Naive B cell (primary cell): ENCODE results near the gene CISD1. TPM values are rescaled to one million over a fixed set of nuclear protein-coding genes. Genes with fewer than 3 reads are reported as not detected.

ENCODE experiments used
- ATAC-seq, 2 donors: fragments of 150-1000 bp; cut with Tn5 transposase; 2 replicates each; pipeline ENCODE4 v1.10.0; 2021; ENCODE audit warnings: low read depth in 2 of 2, mild to moderate bottlenecking in 2 of 2, moderate library complexity in 2 of 2
- DNase-seq: peaks from one replicate; pipeline ENCODE4 v3.0.0; 2022
- H3K27ac Mint-ChIP-seq, 6 donors: one replicate each; pipeline ENCODE4 v1.8.0; 2020 to 2022; ENCODE audit warnings: mild to moderate bottlenecking in 6 of 6, mixed read lengths in 6 of 6, moderate library complexity in 5 of 6, inconsistent platforms in 2 of 6
- H3K27me3 Mint-ChIP-seq, 3 donors: one replicate each; pipeline ENCODE4 v1.8.0; 2021 to 2022; ENCODE audit warnings: mixed read lengths in 3 of 3, mild to moderate bottlenecking in 1 of 3
- H3K36me3 Mint-ChIP-seq, 2 donors: one replicate each; pipeline ENCODE4 v1.8.0; 2020 to 2022; ENCODE audit warnings: mixed read lengths in 2 of 2, inconsistent platforms in 1 of 2, mild to moderate bottlenecking in 1 of 2
- H3K4me1 Mint-ChIP-seq, 3 donors: one replicate each; pipeline ENCODE4 v1.8.0; 2020 to 2022; ENCODE audit warnings: mixed read lengths in 3 of 3, inconsistent platforms in 1 of 3, mild to moderate bottlenecking in 1 of 3, moderate library complexity in 1 of 3
- H3K4me3 Mint-ChIP-seq, 8 donors: one replicate each; pipeline ENCODE4 v1.8.0; 2020 to 2022; ENCODE audit warnings: mild to moderate bottlenecking in 8 of 8, mixed read lengths in 8 of 8, moderate library complexity in 8 of 8, inconsistent platforms in 2 of 8
- H3K9me3 Mint-ChIP-seq, 7 donors: one replicate each; pipeline ENCODE4 v1.8.0; 2020 to 2022; ENCODE audit warnings: mixed read lengths in 7 of 7, mild to moderate bottlenecking in 5 of 7, inconsistent platforms in 2 of 7, moderate library complexity in 1 of 7
- polyA plus RNA-seq, 6 donors: library from polyadenylated mRNA; unstranded; fragments of 300-500 nt; fragmentation: Illumina TruSeq; gene quantifications; one replicate each; pipeline ENCODE4 v1.2.3, GENCODE V29; 2021; ENCODE audit warnings: low read depth in 6 of 6

CISD1 gene
- polyA plus RNA-seq, 6 donors from 2014 or later: 27.7 to 47.2 (median 33.4) TPM

- Mint-ChIP-seq H3K4me3 (peak within 1 kb of the TSS; percentile 97 to 100 (median 100)), H3K4me1 (peaks cover 20 to 56% (median 24%) of the 10 kb centered on the region in 3 donors), H3K27me3 (no peaks in the 10 kb centered on the region), H3K27ac (peak within 1 kb of the TSS; percentile 99 to 100 (median 100)), H3K9me3 (peaks cover 0 to 1% (median 0%) of the 10 kb centered on the region in 7 donors), H3K36me3 (no peaks in the 10 kb centered on the region)
- ATAC-seq: peak; percentile 60 to 62
- DNase-seq: peak; percentile 97
Measured at GRCh38 chr10:58267713-58268453, 1.1 kb upstream of the CISD1 start, which contains the start of gene IPMK. IPMK (minus strand) TSS chr10:58267894; CDS start chr10:58267611, 283 bp downstream.

DNA sequence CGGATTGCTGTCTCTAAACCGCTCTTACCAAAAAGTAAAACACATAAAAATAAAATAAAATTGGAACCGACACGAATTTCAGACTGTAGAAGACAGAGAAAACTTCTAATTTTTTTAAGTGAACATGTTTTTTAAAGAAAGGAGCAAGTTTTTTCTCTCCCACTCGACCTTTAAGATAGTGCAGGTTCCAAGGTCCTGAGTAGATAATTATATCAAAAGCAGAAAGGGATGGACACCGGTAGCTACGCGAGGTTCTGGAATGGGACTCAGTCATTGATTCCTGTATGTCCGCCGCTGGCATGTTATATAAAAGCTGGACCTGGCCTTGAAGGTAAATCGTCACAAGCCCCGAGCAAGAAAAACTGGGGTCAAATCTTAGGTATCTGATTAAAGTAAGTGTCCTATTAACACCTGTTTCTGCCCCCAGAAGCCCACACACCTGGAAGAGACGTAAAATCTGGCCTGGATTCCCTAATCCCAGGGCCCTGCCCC is 462 bp upstream of the CISD1 start:
- no peak for ATAC-seq
- Mint-ChIP-seq H3K9me3 (peaks cover 0 to 1% (median 0%) of the 10 kb centered on the region in 7 donors), H3K27ac (peak overlapping the region; percentile 98 to 100 (median 98)), H3K27me3 (no peaks in the 10 kb centered on the region), H3K36me3 (no peaks in the 10 kb centered on the region), H3K4me1 (peaks cover 20 to 50% (median 21%) of the 10 kb centered on the region in 3 donors), H3K4me3 (peak overlapping the region; percentile 96 to 100 (median 98))
- no peak for DNase-seq

GRCh38 chr10:58269782-58270290 is 874 bp downstream of the CISD1 start:
- ATAC-seq (no peak), DNase-seq (no peak)
- Mint-ChIP-seq H3K4me1 (peaks cover 14 to 39% (median 20%) of the 10 kb centered on the region in 3 donors), H3K9me3 (peaks cover 0 to 1% (median 0%) of the 10 kb centered on the region in 7 donors), H3K4me3 (peak overlapping the region in 7 of 8 donors; percentile 96 to 100 (median 98)), H3K27ac (peak overlapping the region in 2 of 6 donors; percentile 98 to 99), H3K27me3 (no peaks in the 10 kb centered on the region), H3K36me3 (no peaks in the 10 kb centered on the region)

DNA sequence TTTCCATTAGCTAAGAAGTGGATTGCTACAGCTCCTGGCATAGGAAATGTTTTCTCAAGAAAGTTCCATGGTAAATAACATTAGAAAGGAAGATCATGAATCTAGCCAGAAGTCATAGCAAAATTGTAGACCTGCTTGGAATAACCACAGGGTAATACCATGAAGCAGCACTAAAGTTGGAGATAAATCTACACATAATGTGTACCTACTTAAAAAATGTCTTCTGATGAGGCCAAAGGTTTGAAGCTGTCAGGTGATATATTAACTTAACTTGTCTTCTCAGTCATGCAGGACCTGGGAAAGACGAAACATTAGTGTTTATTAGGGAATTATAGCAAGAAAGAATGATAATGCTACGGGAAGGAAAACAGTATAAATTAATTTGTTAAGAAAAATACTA is 6.3 kb downstream of the CISD1 start:
- H3K4me3 Mint-ChIP-seq: no peak overlapping the region
- peaks cover 0 to 6% (median 3%) of the 10 kb centered on the region in 3 donors for H3K4me1 Mint-ChIP-seq
- H3K27ac Mint-ChIP-seq: no peak overlapping the region
- H3K9me3 Mint-ChIP-seq: no peaks in the 10 kb centered on the region
- H3K27me3 Mint-ChIP-seq: no peaks in the 10 kb centered on the region
- ATAC-seq (no peak), DNase-seq (no peak)
- H3K36me3 Mint-ChIP-seq: peaks cover 0 to 4% of the 10 kb centered on the region in 2 donors

- ATAC-seq: no peak
- H3K4me3 Mint-ChIP-seq: no peak overlapping the region
- no peaks in the 10 kb centered on the region for H3K9me3 Mint-ChIP-seq
- no peak overlapping the region for H3K27ac Mint-ChIP-seq
- peaks cover 0 to 9% of the 10 kb centered on the region in 2 donors for H3K36me3 Mint-ChIP-seq
- no peaks in the 10 kb centered on the region for H3K27me3 Mint-ChIP-seq
- peaks cover 0 to 4% (median 0%) of the 10 kb centered on the region in 3 donors for H3K4me1 Mint-ChIP-seq
- no peak for DNase-seq
Measured at GRCh38 chr10:58275908-58276307, 6.9 kb downstream of the CISD1 start.

DNA sequence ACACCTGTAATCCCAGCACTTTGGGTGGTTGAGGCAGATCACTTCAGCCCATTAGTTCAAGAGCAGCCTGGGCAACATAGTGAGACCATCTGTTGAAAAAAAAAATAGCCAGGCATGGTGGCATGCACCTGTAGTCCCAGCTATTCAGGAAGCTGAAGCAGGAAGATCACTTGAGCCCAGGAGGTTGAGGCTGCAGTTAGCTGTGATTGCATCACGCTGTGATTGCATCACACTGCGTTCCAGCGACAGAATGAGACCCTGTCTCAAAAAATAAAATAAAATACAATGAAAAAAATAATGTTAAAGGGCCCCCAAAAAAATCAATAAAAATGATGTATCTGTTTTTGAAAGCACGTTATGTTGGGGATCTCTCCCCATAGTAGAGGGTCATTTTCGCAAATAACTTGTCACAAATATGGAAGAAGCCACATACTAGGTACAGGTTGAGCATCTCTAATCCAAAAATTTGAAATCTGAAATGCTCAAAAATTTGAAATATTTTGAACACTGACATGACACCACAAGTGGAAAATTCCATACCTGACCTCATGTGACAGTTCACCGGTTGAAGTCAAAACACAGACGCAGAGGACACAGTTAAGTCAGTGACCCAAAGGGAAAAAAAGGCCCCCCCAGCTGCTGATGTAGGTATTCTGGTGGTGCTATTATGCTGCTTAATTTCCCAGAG is 9.5 kb downstream of the CISD1 start:
- peaks cover 0 to 9% of the 10 kb centered on the region in 2 donors for H3K36me3 Mint-ChIP-seq
- DNase-seq: no peak

DNA sequence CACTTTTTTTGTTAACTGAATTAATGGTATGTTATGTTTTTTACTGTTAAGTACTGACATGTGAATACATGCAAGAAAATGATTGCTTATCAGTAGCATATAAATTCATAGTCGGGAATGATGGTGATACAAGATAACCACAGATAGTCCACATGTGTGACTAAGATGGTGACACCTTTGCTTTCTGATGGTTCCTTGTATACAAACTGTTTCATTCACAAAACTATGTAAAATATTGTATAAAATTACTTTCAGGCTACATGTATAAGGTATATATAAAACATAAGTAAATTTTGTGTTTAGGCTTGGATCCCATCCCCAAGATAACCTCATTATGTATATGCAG is 10.0 kb downstream of the CISD1 start:
- Mint-ChIP-seq H3K9me3 (no peaks in the 10 kb centered on the region), H3K4me1 (peaks cover 11 to 17% (median 12%) of the 10 kb centered on the region in 3 donors), H3K27me3 (no peaks in the 10 kb centered on the region), H3K4me3 (no peak overlapping the region), H3K36me3 (peaks cover 0 to 9% of the 10 kb centered on the region in 2 donors), H3K27ac (no peak overlapping the region)
- DNase-seq (no peak), ATAC-seq (no peak)

More for the DNA sequence above, 9.5 kb downstream of the CISD1 start:
- ATAC-seq: no peak
- H3K4me3 Mint-ChIP-seq: no peak overlapping the region
- no peak overlapping the region for H3K27ac Mint-ChIP-seq
- H3K4me1 Mint-ChIP-seq: peaks cover 11 to 17% (median 12%) of the 10 kb centered on the region in 3 donors
- H3K9me3 Mint-ChIP-seq: no peaks in the 10 kb centered on the region
- no peaks in the 10 kb centered on the region for H3K27me3 Mint-ChIP-seq

GRCh38 chr10:58280477-58280876 is 11.5 kb downstream of the CISD1 start:
- H3K27ac Mint-ChIP-seq: peak overlapping the region in 1 of 6 donors; percentile 13
- peaks cover 0 to 9% of the 10 kb centered on the region in 2 donors for H3K36me3 Mint-ChIP-seq
- ATAC-seq: no peak
- H3K4me3 Mint-ChIP-seq: no peak overlapping the region
- no peaks in the 10 kb centered on the region for H3K27me3 Mint-ChIP-seq
- no peak for DNase-seq
- H3K9me3 Mint-ChIP-seq: no peaks in the 10 kb centered on the region
- peaks cover 11 to 17% (median 12%) of the 10 kb centered on the region in 3 donors for H3K4me1 Mint-ChIP-seq

GRCh38 chr10:58281092-58281752 is 12.3 kb downstream of the CISD1 start:
- no peak overlapping the region for H3K4me3 Mint-ChIP-seq
- peaks cover 11 to 17% (median 12%) of the 10 kb centered on the region in 3 donors for H3K4me1 Mint-ChIP-seq
- no peaks in the 10 kb centered on the region for H3K27me3 Mint-ChIP-seq
- DNase-seq: no peak
- H3K27ac Mint-ChIP-seq: peak overlapping the region in 1 of 6 donors; percentile 11
- ATAC-seq: no peak
- peaks cover 0 to 9% of the 10 kb centered on the region in 2 donors for H3K36me3 Mint-ChIP-seq
- H3K9me3 Mint-ChIP-seq: no peaks in the 10 kb centered on the region

GRCh38 chr10:58282615-58283014 is 13.7 kb downstream of the CISD1 start:
- peak overlapping the region in 5 of 6 donors; percentile 43 to 88 (median 72) for H3K27ac Mint-ChIP-seq
- peaks cover 0 to 9% of the 10 kb centered on the region in 2 donors for H3K36me3 Mint-ChIP-seq
- peaks cover 11 to 17% (median 12%) of the 10 kb centered on the region in 3 donors for H3K4me1 Mint-ChIP-seq
- H3K27me3 Mint-ChIP-seq: no peaks in the 10 kb centered on the region
- H3K4me3 Mint-ChIP-seq: peak overlapping the region in 3 of 8 donors; percentile 0 to 55 (median 43)
- ATAC-seq (peak; percentile 97 to 98), DNase-seq (peak; percentile 44)
- H3K9me3 Mint-ChIP-seq: no peaks in the 10 kb centered on the region

- Mint-ChIP-seq H3K4me3 (no peak overlapping the region), H3K9me3 (no peaks in the 10 kb centered on the region)
Measured at GRCh38 chr10:58291538-58292174, 22.7 kb downstream of the CISD1 start.

GRCh38 chr10:58293989-58294388 is 25.0 kb downstream of the CISD1 start:
- H3K4me1 Mint-ChIP-seq: no peaks in the 10 kb centered on the region
- H3K27me3 Mint-ChIP-seq: no peaks in the 10 kb centered on the region
- ATAC-seq (no peak), DNase-seq (no peak)
- H3K9me3 Mint-ChIP-seq: no peaks in the 10 kb centered on the region
- no peak overlapping the region for H3K4me3 Mint-ChIP-seq
- H3K36me3 Mint-ChIP-seq: no peaks in the 10 kb centered on the region
- peak overlapping the region in 1 of 6 donors; percentile 61 for H3K27ac Mint-ChIP-seq

More at GRCh38 chr10:58291538-58292174, 22.7 kb downstream of the CISD1 start:
- Mint-ChIP-seq H3K27me3 (no peaks in the 10 kb centered on the region), H3K36me3 (no peaks in the 10 kb centered on the region), H3K4me1 (no peaks in the 10 kb centered on the region), H3K27ac (peak overlapping the region in 1 of 6 donors; percentile 21)
- DNase-seq (peak; percentile 45), ATAC-seq (peak; percentile 56 to 76)
